Suprapubic skin (tissue), 4 donors: ENCODE results near the gene PPP6R3.

Experiments used
- EP300 ChIP-seq: sonication (generic); formaldehyde crosslinking; IDR thresholded peaks from one replicate; pipeline ENCODE4 v1.6.1; 2017; ENCODE audit warnings: antibody characterized with exemption
- POLR2A ChIP-seq, 2 donors: fragments of 450-650 bp; IDR thresholded peaks; one replicate each; pipeline ENCODE4 v1.6.1; 2017; ENCODE audit warnings: antibody characterized with exemption in 2 of 2, mild to moderate bottlenecking in 2 of 2, moderate library complexity in 2 of 2
- POLR2AphosphoS5 ChIP-seq, 3 donors: sonication (generic); formaldehyde crosslinking; IDR thresholded peaks; one replicate each; pipeline ENCODE4 v1.6.1; 2017; ENCODE audit warnings: antibody characterized with exemption in 3 of 3
- TF ChIP-seq, protein P1 (sequence below), 2 donors: fragments of 200-600 bp in 1 of 2; fragments of 450-650 bp in 1 of 2; sonication (generic) in 1 of 2; IDR thresholded peaks; one replicate each; pipeline ENCODE4 v1.5.1; 2016 to 2019; ENCODE audit warnings: antibody characterized with exemption in 2 of 2, mild to moderate bottlenecking in 1 of 2, moderate library complexity in 1 of 2

DNA sequence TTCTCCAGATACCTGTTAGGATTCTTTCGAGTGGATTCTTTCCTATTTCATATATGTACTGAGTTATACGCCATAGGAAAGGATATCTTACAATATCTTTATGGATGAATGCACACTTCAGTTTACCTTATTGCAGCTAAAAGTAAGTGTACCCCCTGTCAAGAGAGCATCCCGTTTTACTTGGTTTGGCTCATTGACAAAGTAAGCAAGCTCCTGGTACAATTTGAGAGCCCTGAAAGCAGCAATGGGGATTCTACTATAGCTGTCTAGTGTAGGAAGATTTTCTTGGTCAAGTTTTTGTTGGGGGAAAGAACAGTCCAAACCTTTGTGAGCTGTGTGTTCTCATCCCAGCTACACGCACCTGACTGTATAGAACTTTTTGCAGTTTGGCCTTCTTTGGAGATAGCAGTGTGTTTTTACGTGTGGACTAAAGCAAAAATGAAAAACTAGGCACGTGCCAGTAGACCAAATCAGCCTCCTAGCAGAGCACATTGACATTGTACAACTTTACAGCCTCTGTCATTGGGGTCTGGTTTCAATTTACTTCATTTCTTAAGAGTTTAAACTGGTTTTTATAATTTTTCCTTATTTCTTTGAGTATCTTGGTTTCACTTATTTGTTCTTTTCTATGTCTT lies 44.0 kb downstream of the PPP6R3 start:
- TF ChIP-seq, protein P1, sequence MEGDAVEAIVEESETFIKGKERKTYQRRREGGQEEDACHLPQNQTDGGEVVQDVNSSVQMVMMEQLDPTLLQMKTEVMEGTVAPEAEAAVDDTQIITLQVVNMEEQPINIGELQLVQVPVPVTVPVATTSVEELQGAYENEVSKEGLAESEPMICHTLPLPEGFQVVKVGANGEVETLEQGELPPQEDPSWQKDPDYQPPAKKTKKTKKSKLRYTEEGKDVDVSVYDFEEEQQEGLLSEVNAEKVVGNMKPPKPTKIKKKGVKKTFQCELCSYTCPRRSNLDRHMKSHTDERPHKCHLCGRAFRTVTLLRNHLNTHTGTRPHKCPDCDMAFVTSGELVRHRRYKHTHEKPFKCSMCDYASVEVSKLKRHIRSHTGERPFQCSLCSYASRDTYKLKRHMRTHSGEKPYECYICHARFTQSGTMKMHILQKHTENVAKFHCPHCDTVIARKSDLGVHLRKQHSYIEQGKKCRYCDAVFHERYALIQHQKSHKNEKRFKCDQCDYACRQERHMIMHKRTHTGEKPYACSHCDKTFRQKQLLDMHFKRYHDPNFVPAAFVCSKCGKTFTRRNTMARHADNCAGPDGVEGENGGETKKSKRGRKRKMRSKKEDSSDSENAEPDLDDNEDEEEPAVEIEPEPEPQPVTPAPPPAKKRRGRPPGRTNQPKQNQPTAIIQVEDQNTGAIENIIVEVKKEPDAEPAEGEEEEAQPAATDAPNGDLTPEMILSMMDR (IDR thresholded peaks at IDR 0.05) = no peak
- TF ChIP-seq EP300 = no peak
- TF ChIP-seq POLR2AphosphoS5 (IDR thresholded peaks at IDR 0.05) = no peak
- TF ChIP-seq POLR2A (IDR thresholded peaks at IDR 0.05) = no peak
